GM12891 (cell line): ENCODE measurements around the gene DNTTIP2. TPM values are rescaled to one million over a fixed set of nuclear protein-coding genes. Genes with fewer than 3 reads are reported as not detected.
"Not testable (repeated sequence)": the region's sequence is repeated elsewhere in the genome, so short reads cannot be mapped to it uniquely, and the experiment has no call there.

Experiments
- DNase-seq: peaks from one replicate; pipeline ENCODE4 v3.0.0; 2011; ENCODE audit warnings: low spot score; ENCODE audit not compliant: insufficient read length
- FAIRE-seq: peaks from 2 replicates; lab custom pipeline; 2011; peaks lifted over from hg19 to GRCh38; lab: Jason Lieb, UNC
- PAX5 ChIP-seq: IDR thresholded peaks from 2 replicates; pipeline ENCODE4 v1.6.1; 2011; ENCODE audit warnings: low read length, moderate library complexity, mild to moderate bottlenecking; ENCODE audit not compliant: insufficient read depth, severe bottlenecking
- POLR2A ChIP-seq: IDR thresholded peaks from 2 replicates; pipeline ENCODE4 v1.6.1; 2011; ENCODE audit warnings: low read depth, low read length, control low read depth
- POLR2AphosphoS5 ChIP-seq: IDR thresholded peaks from 2 replicates; pipeline ENCODE4 v1.6.1; 2011; ENCODE audit warnings: low read depth, low read length, control low read depth
- POU2F2 ChIP-seq: IDR thresholded peaks from 2 replicates; pipeline ENCODE4 v1.6.1; 2011; ENCODE audit warnings: low read depth, mild to moderate bottlenecking, control low read depth, low read length, moderate library complexity
- SPI1 ChIP-seq: IDR thresholded peaks from 2 replicates; pipeline ENCODE4 v1.6.1; 2011; ENCODE audit warnings: low read depth, low read length, control low read depth
- TAF1 ChIP-seq: IDR thresholded peaks from 2 replicates; pipeline ENCODE4 v1.6.1; 2011; ENCODE audit warnings: low read depth, low read length, control low read depth
- polyA plus RNA-seq: library from polyadenylated mRNA; unstranded; fragments of >200 nt; gene quantifications from one replicate; pipeline ENCODE4 v1.2.1, GENCODE V29; 2012; ENCODE audit warnings: low read depth, missing spikeins, inconsistent platforms; ENCODE audit not compliant: missing spikeins

DNTTIP2 gene, protein sequence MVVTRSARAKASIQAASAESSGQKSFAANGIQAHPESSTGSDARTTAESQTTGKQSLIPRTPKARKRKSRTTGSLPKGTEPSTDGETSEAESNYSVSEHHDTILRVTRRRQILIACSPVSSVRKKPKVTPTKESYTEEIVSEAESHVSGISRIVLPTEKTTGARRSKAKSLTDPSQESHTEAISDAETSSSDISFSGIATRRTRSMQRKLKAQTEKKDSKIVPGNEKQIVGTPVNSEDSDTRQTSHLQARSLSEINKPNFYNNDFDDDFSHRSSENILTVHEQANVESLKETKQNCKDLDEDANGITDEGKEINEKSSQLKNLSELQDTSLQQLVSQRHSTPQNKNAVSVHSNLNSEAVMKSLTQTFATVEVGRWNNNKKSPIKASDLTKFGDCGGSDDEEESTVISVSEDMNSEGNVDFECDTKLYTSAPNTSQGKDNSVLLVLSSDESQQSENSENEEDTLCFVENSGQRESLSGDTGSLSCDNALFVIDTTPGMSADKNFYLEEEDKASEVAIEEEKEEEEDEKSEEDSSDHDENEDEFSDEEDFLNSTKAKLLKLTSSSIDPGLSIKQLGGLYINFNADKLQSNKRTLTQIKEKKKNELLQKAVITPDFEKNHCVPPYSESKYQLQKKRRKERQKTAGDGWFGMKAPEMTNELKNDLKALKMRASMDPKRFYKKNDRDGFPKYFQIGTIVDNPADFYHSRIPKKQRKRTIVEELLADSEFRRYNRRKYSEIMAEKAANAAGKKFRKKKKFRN
- polyA plus RNA-seq = 55.9 TPM

GRCh38 chr1:93878889-93879586, at the start of gene DNTTIP2:
TSS of gene DNTTIP2 (minus strand) at chr1:93879206. CDS start at chr1:93879148, 58 bp downstream.
- DNase-seq (peak; percentile 70), FAIRE-seq (peak; percentile 85)
- peak; percentile 99 for TF ChIP-seq TAF1
- TF ChIP-seq PAX5 = no peak
- peak; percentile 89 for TF ChIP-seq POU2F2
- peak; percentile 70 for TF ChIP-seq SPI1
- peak; percentile 98 for TF ChIP-seq POLR2AphosphoS5
- peak; percentile 99 for TF ChIP-seq POLR2A

GRCh38 chr1:93925206-93925605, 46.2 kb upstream of the DNTTIP2 start:
- TF ChIP-seq POU2F2 (no peak), POLR2AphosphoS5 (no peak), PAX5 (no peak), POLR2A (no peak), SPI1 (no peak), TAF1 (no peak)
- no peak for DNase-seq
- no peak for FAIRE-seq

DNA sequence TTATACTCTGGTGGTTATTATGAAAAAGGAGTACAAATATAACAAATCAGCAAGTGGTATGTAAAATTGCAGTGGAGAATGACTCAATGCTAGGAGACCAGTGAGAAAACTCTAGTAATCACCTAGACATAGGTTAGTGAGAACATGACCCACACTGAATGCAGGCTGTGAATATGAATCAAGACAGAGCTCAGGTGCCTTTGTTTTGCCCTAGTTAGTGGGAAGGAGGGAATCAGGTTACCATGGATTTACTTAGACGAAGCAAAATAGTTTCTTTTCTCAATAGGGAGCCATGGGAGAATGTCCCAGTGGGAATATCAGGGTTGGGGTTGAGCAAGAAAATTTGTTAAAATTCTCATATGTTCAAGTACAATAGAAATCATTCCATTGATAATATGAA, 40.8 kb upstream of the DNTTIP2 start:
- FAIRE-seq (no peak), DNase-seq (no peak)
- TF ChIP-seq POLR2AphosphoS5 (no peak), POLR2A (no peak), SPI1 (no peak), POU2F2 (no peak), TAF1 (no peak), PAX5 (no peak)

DNA sequence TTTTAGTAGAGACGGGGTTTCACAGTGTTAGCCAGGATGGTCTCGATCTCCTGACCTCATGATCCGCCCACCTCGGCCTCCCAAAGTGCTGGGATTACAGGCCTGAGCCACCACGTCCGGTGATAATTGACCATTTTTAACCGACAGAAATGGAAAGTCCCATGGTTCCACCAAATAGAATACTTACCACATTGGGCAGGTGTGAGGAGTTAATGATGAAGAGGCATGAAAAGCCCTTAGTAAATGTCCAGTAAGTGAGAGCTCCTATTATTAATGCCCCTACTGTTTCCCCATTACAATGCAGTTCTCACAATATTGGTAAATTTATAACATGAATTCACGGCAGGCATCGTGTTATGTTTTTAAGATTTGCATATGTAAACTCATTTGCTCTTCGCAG, 38.3 kb upstream of the DNTTIP2 start:
- no peak for TF ChIP-seq POLR2AphosphoS5
- no peak for TF ChIP-seq SPI1
- no peak for TF ChIP-seq PAX5
- no peak for TF ChIP-seq TAF1
- no peak for TF ChIP-seq POU2F2
- TF ChIP-seq POLR2A = no peak
- DNase-seq (no peak), FAIRE-seq (no peak)

- not testable (repeated sequence) for DNase-seq, FAIRE-seq
These were observed 31.9 kb upstream of the DNTTIP2 start for GRCh38 chr1:93910880-93911279.

DNA sequence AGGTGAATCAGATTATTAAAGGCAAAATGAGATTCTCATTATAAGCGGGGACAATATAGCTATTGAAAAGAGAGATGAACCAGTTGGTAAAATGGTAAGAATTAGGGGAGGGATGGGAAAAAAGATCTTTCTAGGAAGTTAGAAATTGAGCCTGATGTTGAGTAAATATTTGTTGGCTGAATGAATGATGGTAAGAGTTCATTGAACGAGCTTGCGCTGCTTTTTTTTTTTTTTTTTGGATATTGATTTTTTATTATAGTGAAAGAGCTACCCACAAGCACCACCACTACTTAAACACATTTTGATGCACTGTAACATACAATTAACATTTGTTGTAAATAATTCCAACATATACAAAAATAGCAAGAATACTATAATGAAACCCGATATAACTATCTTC, 31.3 kb upstream of the DNTTIP2 start:
- DNase-seq (no peak), FAIRE-seq (peak; percentile 9)
- no peak for TF ChIP-seq POU2F2
- no peak for TF ChIP-seq POLR2AphosphoS5
- no peak for TF ChIP-seq SPI1
- TF ChIP-seq PAX5 = no peak
- TF ChIP-seq TAF1 = no peak
- no peak for TF ChIP-seq POLR2A

DNA sequence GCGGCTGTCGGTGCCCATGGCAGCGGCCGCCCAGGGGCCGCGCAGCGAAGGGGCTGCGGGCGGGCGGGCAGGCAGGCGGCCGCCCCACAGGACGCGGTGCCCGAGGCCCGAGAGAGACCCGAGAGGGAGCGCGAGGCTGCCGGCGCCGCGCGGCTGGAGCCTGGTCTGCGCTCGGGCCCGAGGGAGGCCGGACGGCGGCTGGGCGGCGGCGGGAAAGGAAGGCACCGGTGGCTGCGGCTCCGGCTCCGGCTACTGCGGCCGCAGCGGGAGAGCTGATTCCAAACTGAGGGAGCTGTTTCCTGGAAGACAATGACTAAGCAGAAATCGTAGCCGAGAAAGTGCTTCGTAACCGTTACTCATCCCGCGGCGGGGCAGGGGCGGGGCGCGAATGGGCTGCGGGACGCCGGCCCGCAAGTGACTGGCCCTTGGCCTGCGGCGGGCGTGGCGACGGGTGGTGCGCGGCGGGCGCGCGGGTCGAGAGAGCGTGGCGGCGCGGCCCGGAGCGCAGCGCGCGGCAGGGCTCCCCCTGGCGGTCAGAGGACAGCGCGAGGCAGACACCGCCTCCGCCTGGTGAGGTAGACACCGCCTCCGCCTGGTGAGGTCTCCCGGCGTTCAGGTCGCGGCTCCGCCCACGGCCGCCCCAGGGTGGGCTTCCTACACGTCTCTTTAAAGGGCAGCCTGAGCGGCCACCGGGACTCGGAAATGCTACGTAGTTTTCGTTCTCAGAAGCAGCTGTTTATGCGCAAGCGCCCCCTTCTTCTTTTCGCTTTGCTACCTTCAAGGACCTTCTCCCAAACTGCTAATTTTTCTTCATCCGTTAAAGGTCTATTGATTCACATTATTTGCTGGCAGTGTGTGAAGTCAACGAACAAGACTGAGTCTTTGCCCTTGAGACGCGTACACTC, 30.4 kb upstream of the DNTTIP2 start, which contains the start of gene GCLM:
Gene GCLM, minus strand, starts transcription at position 285 of the 905 bp plus-strand sequence. Its CDS starts 267 bp downstream, at position 18.
- DNase-seq = peak; percentile 85
- TF ChIP-seq POLR2A (no peak), TAF1 (peak; percentile 6; the same call in 1 of the 2 replicates), PAX5 (peak; percentile 82)
- peak; percentile 97 for FAIRE-seq

DNA sequence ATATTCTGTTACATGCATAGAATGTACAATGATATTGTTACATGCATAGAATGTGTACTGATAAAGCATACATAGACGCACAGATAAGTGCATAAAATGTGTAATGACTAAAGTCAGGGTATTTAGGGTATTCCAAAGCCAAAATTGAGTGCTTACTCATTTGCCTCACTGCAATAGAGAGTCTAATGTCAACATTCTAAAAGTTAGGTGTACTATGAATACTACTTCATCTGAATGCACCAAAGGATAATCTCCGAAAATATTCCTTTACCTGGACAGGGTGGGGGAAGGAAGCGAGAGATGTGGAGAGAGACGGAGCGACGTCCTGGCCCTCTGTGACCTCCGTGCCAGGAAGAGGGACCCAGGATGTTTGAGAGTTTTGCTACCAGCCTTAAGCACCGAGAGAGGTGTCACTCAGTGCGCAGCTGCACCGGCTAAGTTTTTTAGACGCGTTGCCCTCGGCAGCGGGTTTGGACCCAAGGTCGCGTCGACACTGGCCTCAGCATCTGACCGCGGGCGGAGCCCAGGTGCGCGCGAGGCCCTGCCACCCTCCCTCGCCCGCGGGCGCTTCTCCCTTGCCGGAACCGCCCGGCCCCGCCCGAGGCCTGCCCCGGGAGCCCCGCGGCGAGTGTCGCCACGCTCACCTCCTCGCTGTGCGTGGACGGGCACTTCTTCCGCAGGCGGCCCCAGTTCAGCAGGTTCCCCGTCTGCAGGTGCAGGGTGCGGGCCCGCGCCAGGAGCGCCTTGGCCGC, 29.6 kb upstream of the DNTTIP2 start:
- peak; percentile 62 for FAIRE-seq
- peak; percentile 38 for DNase-seq
- TF ChIP-seq POLR2A (no peak), POLR2AphosphoS5 (no peak), SPI1 (no peak)
